B cell (primary cell): Measurements from ENCODE around the gene TLR9. TPM values are rescaled to one million over a fixed set of nuclear protein-coding genes. Genes with fewer than 3 reads are reported as not detected.

Experiments used
- ATAC-seq: fragments of 200-7000 bp; cut with Tn5 transposase; one replicate; pipeline ENCODE4 v1.10.0; 2021; ENCODE audit warnings: low read depth, mild to moderate bottlenecking, moderate number of reproducible peaks, moderate library complexity
- CTCF ChIA-PET: fragments of 350-600 bp; sonication (Branson Sonifier 250); formaldehyde crosslinking; loops from one replicate; lab custom pipeline; 2021; ENCODE audit warnings: antibody characterized with exemption, inconsistent platforms; lab: Charles Lee
- POLR2A ChIA-PET: fragments of 350-600 bp; sonication (Branson Sonifier 250); formaldehyde crosslinking; loops from one replicate; lab custom pipeline; 2021; ENCODE audit warnings: antibody characterized with exemption; lab: Charles Lee
- DNase-seq: peaks from one replicate; pipeline ENCODE4 v3.0.0; 2013
- H2AFZ ChIP-seq: 2 replicates; pipeline ENCODE4 v1.6.1; 2012; ENCODE audit warnings: mild to moderate bottlenecking, low read depth, low read length; ENCODE audit not compliant: insufficient read depth, poor library complexity, severe bottlenecking
- H3K27ac ChIP-seq, 2 donors: 1 replicate in 1 of 2; 2 replicates in 1 of 2; pipeline ENCODE4 v1.5.1; 2012 to 2013; ENCODE audit warnings: low read length in 2 of 2, mild to moderate bottlenecking in 2 of 2, moderate library complexity in 1 of 2
- H3K27me3 ChIP-seq, 4 experiments: fragments of 200-600 bp in 1 of 4; sonication (generic) in 1 of 4; replicated peaks in 1 of 4; 1 replicate in 2 of 4; 2 replicates in 2 of 4; pipeline versions ENCODE4 v1.6.1 to v1.7.0; 2013 to 2016; ENCODE audit warnings: low read length in 3 of 4, mild to moderate bottlenecking in 2 of 4, mixed read lengths in 1 of 4, moderate library complexity in 1 of 4; ENCODE audit not compliant: insufficient read depth in 4 of 4, control insufficient read depth in 3 of 4; ENCODE audit errors: control extremely low read depth in 1 of 4
- H3K36me3 ChIP-seq, 2 experiments: replicated peaks in 1 of 2; 1 replicate in 1 of 2; 2 replicates in 1 of 2; pipeline versions ENCODE4 v1.6.1 to v1.7.1; 2013; ENCODE audit warnings: low read length in 1 of 2; ENCODE audit not compliant: insufficient read depth in 2 of 2, control insufficient read depth in 1 of 2; ENCODE audit errors: control extremely low read depth in 1 of 2, extremely low read depth in 1 of 2
- H3K4me1 ChIP-seq, 2 donors: fragments of 200-600 bp in 1 of 2; sonication (generic) in 1 of 2; 1 replicate in 1 of 2; 2 replicates in 1 of 2; pipeline versions ENCODE4 v1.5.1 to v1.6.1; 2013 to 2017; ENCODE audit warnings: low read length in 2 of 2; ENCODE audit not compliant: control insufficient read depth in 2 of 2, insufficient read depth in 2 of 2
- H3K4me2 ChIP-seq: replicated peaks from 2 replicates; pipeline ENCODE3; 2012; ENCODE audit warnings: mild to moderate bottlenecking, low read depth, low read length; ENCODE audit not compliant: poor library complexity, severe bottlenecking
- H3K4me3 ChIP-seq, 5 experiments: fragments of 200-600 bp in 1 of 5; sonication (generic) in 1 of 5; 1 replicate in 3 of 5; 2 replicates in 2 of 5; pipeline versions ENCODE4 v1.5.1 to v1.7.0; 2011 to 2016; ENCODE audit warnings: low read length in 4 of 5, mild to moderate bottlenecking in 4 of 5, low read depth in 2 of 5, control low read depth in 1 of 5, moderate library complexity in 1 of 5; ENCODE audit not compliant: insufficient read depth in 1 of 5; ENCODE audit errors: control extremely low read depth in 1 of 5, extremely low read depth in 1 of 5
- H3K79me2 ChIP-seq: fragments of 200-600 bp; sonication (generic); one replicate; pipeline ENCODE4 v1.6.0; 2016; ENCODE audit warnings: low read length; ENCODE audit not compliant: control insufficient read depth, insufficient read depth
- H3K9ac ChIP-seq: fragments of 200-600 bp; sonication (generic); 2 replicates; pipeline ENCODE4 v1.6.1; 2017; ENCODE audit warnings: mild to moderate bottlenecking, low read length, moderate library complexity
- H3K9me3 ChIP-seq, 3 donors: one replicate each; pipeline versions ENCODE4 v1.6.1 to v1.7.1; 2013; ENCODE audit warnings: low read length in 2 of 3; ENCODE audit not compliant: control insufficient read depth in 2 of 3, insufficient read depth in 1 of 3; ENCODE audit errors: control extremely low read depth in 1 of 3
- H4K20me1 ChIP-seq: 2 replicates; pipeline ENCODE4 v1.6.0; 2012; ENCODE audit warnings: mild to moderate bottlenecking, low read length; ENCODE audit not compliant: insufficient read depth, control insufficient read depth, poor library complexity, severe bottlenecking
- H3K27ac Mint-ChIP-seq: one replicate; pipeline ENCODE4 v1.8.0; 2021; ENCODE audit warnings: mixed read lengths
- H3K27me3 Mint-ChIP-seq: one replicate; pipeline ENCODE4 v1.8.0; 2021; ENCODE audit warnings: mixed read lengths
- H3K4me1 Mint-ChIP-seq: one replicate; pipeline ENCODE4 v1.8.0; 2021; ENCODE audit warnings: mixed read lengths
- H3K4me3 Mint-ChIP-seq: one replicate; pipeline ENCODE4 v1.8.0; 2021; ENCODE audit warnings: mixed read lengths
- H3K9me3 Mint-ChIP-seq: one replicate; pipeline ENCODE4 v1.8.0; 2022; ENCODE audit warnings: mixed read lengths; ENCODE audit not compliant: insufficient read depth
- CTCF ChIP-seq: fragments of 200-600 bp; IDR thresholded peaks from one replicate; pipeline ENCODE4 v1.8.0; 2022; ENCODE audit warnings: antibody characterized with exemption, mild to moderate bottlenecking
- EZH2 ChIP-seq: IDR thresholded peaks from 2 replicates; pipeline ENCODE4 v1.6.1; 2012; ENCODE audit warnings: borderline replicate concordance, low read depth, mild to moderate bottlenecking, moderate library complexity, low read length; ENCODE audit not compliant: insufficient read depth, poor library complexity, severe bottlenecking
- WGBS: methylation state at CpG from one replicate; pipeline ENCODE4 v1.1.5; 2013; ENCODE audit warnings: missing lambda C conversion rate; ENCODE audit not compliant: insufficient coverage; 5-methylcytosine and 5-hydroxymethylcytosine counted together
- intact Hi-C: fragments of 100-400 bp; cut with micrococcal nuclease; formaldehyde crosslinking; loops from one replicate; pipeline ENCODE4 v1.10.0; 2022
- polyA plus RNA-seq: library from polyadenylated mRNA; depleted of rRNA; stranded (reverse); fragments of >200 nt; gene quantifications from 2 replicates; pipeline ENCODE4 v1.2.3, GENCODE V29; 2012
- total RNA-seq, 2 donors: library from RNA; stranded (reverse); fragments of 120-200 nt in 1 of 2; gene quantifications; 1 replicate in 1 of 2; 2 replicates in 1 of 2; pipeline versions ENCODE4 v1.2.3 to v1.2.4, GENCODE V29; 2013 to 2022

The TLR9 gene
- total and polyA plus RNA-seq, 2 donors (not counting 1 experiment from before 2014, with no cell fraction given), result 3.7 to 21.0 TPM

- Histone ChIP-seq H3K27ac (peak overlapping the region; percentile 78 to 88), H3K4me3 (peak overlapping the region; percentile 39 to 90 (median 66)), H4K20me1 (peaks cover 34% of the 10 kb centered on the region), H3K9ac (peak overlapping the region; percentile 68), H3K4me1 (peaks cover 61 to 88% of the 10 kb centered on the region in 2 donors), H3K9me3 (no peaks in the 10 kb centered on the region), H3K27me3 (no peaks in the 10 kb centered on the region), H3K36me3 (peaks cover 0 to 57% of the 10 kb centered on the region in 2 experiments), H2AFZ (no peak overlapping the region), H3K4me2 (peak overlapping the region; percentile 90), H3K79me2 (peaks cover 62% of the 10 kb centered on the region)
- CTCF ChIA-PET, result interaction anchor here (2.1 to 12.3 kb wide), 5 partner anchors 13 to 115 kb away, joined by 8 to 265 read pairs (median 177); partner anchors contain the start of genes GLYCTK, PPM1M, TWF2 and WDR82
- H3K9me3 Mint-ChIP-seq, result no peaks in the 10 kb centered on the region
- peak overlapping the region; percentile 94 for H3K4me3 Mint-ChIP-seq
- no peaks in the 10 kb centered on the region for H3K27me3 Mint-ChIP-seq
- intact Hi-C loops, result loop anchor here (2.0 to 10.0 kb wide), 2 partner anchors 29 to 169 kb away; partner anchors contain the start of gene DUSP7
- DNase-seq (no peak), ATAC-seq (no peak)
- POLR2A ChIA-PET, result interaction anchor here (0.9 to 3.8 kb wide), 5 partner anchors 14 to 168 kb away, joined by 3 to 28 read pairs (median 9); partner anchors contain the start of genes GLYCTK, POC1A and TWF2
- TF ChIP-seq EZH2 (no peak), CTCF (no peak)
- H3K4me1 Mint-ChIP-seq, result peaks cover 80% of the 10 kb centered on the region
- H3K27ac Mint-ChIP-seq, result peak overlapping the region; percentile 99
- WGBS, result 94% methylated on average over 27 of the region's 32 CpGs
Observed at GRCh38 chr3:52223449-52224408, 1.7 kb downstream of the TLR9 start.
